Naive thymus-derived CD4-positive, alpha-beta T cell (primary cell): Measurements from ENCODE around the gene BCHE. TPM values are rescaled to one million over a fixed set of nuclear protein-coding genes. Genes with fewer than 3 reads are reported as not detected.

ENCODE experiments used
- ATAC-seq: fragments of 150-1000 bp; cut with Tn5 transposase; 2 replicates; pipeline ENCODE4 v1.10.0; 2021; ENCODE audit warnings: mild to moderate bottlenecking, moderate library complexity
- CTCF ChIA-PET: fragments of 350-600 bp; sonication (Branson Sonifier 250); formaldehyde crosslinking; loops from one replicate; lab custom pipeline; 2021; ENCODE audit warnings: antibody characterized with exemption; lab: Charles Lee
- POLR2A ChIA-PET: fragments of 350-600 bp; sonication (Branson Sonifier 250); formaldehyde crosslinking; loops from one replicate; lab custom pipeline; 2021; ENCODE audit warnings: antibody characterized with exemption, inconsistent platforms; lab: Charles Lee
- DNase-seq, 9 donors: peaks; one replicate each; pipeline versions ENCODE4 v3.0.0 to v3.0.0-alpha.2; 2020 to 2022; ENCODE audit warnings: mixed read lengths in 1 of 9
- H3K27ac ChIP-seq: one replicate; pipeline ENCODE4 v1.7.0; 2013; ENCODE audit warnings: mild to moderate bottlenecking, low read depth, low read length, moderate library complexity
- H3K27me3 ChIP-seq, 2 donors: one replicate each; pipeline ENCODE4 v1.7.0; 2013; ENCODE audit warnings: low read length in 2 of 2, mild to moderate bottlenecking in 2 of 2, moderate library complexity in 2 of 2; ENCODE audit not compliant: control insufficient read depth in 2 of 2, insufficient read depth in 2 of 2
- H3K36me3 ChIP-seq, 3 experiments: 1 replicate in 2 of 3; 2 replicates in 1 of 3; pipeline ENCODE4 v1.7.0; 2013; ENCODE audit warnings: low read length in 3 of 3, mild to moderate bottlenecking in 3 of 3, moderate library complexity in 1 of 3; ENCODE audit not compliant: insufficient read depth in 3 of 3, control insufficient read depth in 2 of 3
- H3K4me1 ChIP-seq, 2 donors: one replicate each; pipeline ENCODE4 v1.7.0; 2013; ENCODE audit warnings: low read length in 2 of 2, mild to moderate bottlenecking in 2 of 2, moderate library complexity in 1 of 2; ENCODE audit not compliant: control insufficient read depth in 2 of 2, insufficient read depth in 2 of 2
- H3K4me3 ChIP-seq: 2 replicates; pipeline ENCODE4 v1.7.0; 2013; ENCODE audit warnings: mild to moderate bottlenecking, low read length
- H3K9me3 ChIP-seq, 3 experiments: 1 replicate in 2 of 3; 2 replicates in 1 of 3; pipeline ENCODE4 v1.7.0; 2013; ENCODE audit warnings: low read length in 3 of 3; ENCODE audit not compliant: control insufficient read depth in 2 of 3
- H3K27ac Mint-ChIP-seq, 9 donors: one replicate each; pipeline ENCODE4 v1.8.0; 2020 to 2022; ENCODE audit warnings: mixed read lengths in 9 of 9, mild to moderate bottlenecking in 8 of 9, moderate library complexity in 5 of 9, inconsistent platforms in 2 of 9
- H3K27me3 Mint-ChIP-seq, 5 donors: one replicate each; pipeline ENCODE4 v1.8.0; 2021 to 2022; ENCODE audit warnings: mixed read lengths in 5 of 5, mild to moderate bottlenecking in 1 of 5
- H3K36me3 Mint-ChIP-seq, 5 donors: one replicate each; pipeline ENCODE4 v1.8.0; 2020 to 2022; ENCODE audit warnings: mixed read lengths in 5 of 5, mild to moderate bottlenecking in 3 of 5, inconsistent platforms in 1 of 5
- H3K4me1 Mint-ChIP-seq, 7 donors: one replicate each; pipeline ENCODE4 v1.8.0; 2020 to 2022; ENCODE audit warnings: mixed read lengths in 7 of 7, mild to moderate bottlenecking in 3 of 7, inconsistent platforms in 1 of 7
- H3K4me3 Mint-ChIP-seq, 10 donors: one replicate each; pipeline ENCODE4 v1.8.0; 2020 to 2022; ENCODE audit warnings: mild to moderate bottlenecking in 10 of 10, mixed read lengths in 10 of 10, moderate library complexity in 6 of 10, inconsistent platforms in 2 of 10
- H3K9me3 Mint-ChIP-seq, 11 donors: one replicate each; pipeline ENCODE4 v1.8.0; 2020 to 2022; ENCODE audit warnings: mixed read lengths in 11 of 11, mild to moderate bottlenecking in 4 of 11, inconsistent platforms in 1 of 11, moderate library complexity in 1 of 11
- intact Hi-C, 2 donors: fragments of 100-400 bp; cut with micrococcal nuclease; formaldehyde crosslinking; loops; one replicate each; pipeline ENCODE4 v1.15.1; 2023
- polyA plus RNA-seq, 2 donors: library from polyadenylated mRNA; unstranded; fragments of 300-500 nt; fragmentation: Illumina TruSeq; gene quantifications; one replicate each; pipeline ENCODE4 v1.2.3, GENCODE V29; 2021
- total RNA-seq, 6 experiments: library from RNA in 5 of 6; stranded (reverse) in 5 of 6; gene quantifications; 1 replicate in 5 of 6; 2 replicates in 1 of 6; pipeline ENCODE4 v1.2.3 and lab custom pipeline; 2021 to 2026

BCHE gene
- total and polyA plus RNA-seq, 7 experiments from 2014 or later: not detected

- intact Hi-C loops: no loop called here
- H3K9me3 ChIP-seq: no peaks in the 10 kb centered on the region
- H3K36me3 ChIP-seq: no peaks in the 10 kb centered on the region
- ATAC-seq (no peak), DNase-seq (no peak)
- H3K4me3 ChIP-seq: no peak overlapping the region
- no peaks in the 10 kb centered on the region for H3K36me3 Mint-ChIP-seq
- no peak overlapping the region for H3K27ac Mint-ChIP-seq
- POLR2A ChIA-PET: no interaction called here
- CTCF ChIA-PET: no interaction called here
- no peaks in the 10 kb centered on the region for H3K4me1 Mint-ChIP-seq
- H3K9me3 Mint-ChIP-seq: peaks cover 0 to 2% (median 0%) of the 10 kb centered on the region in 11 donors
- H3K4me1 ChIP-seq: no peaks in the 10 kb centered on the region
- no peak overlapping the region for H3K4me3 Mint-ChIP-seq
- H3K27ac ChIP-seq: no peak overlapping the region
- no peaks in the 10 kb centered on the region for H3K27me3 ChIP-seq
- no peaks in the 10 kb centered on the region for H3K27me3 Mint-ChIP-seq
Measured at GRCh38 chr3:165803471-165803870, 33.8 kb downstream of the BCHE start.

DNA sequence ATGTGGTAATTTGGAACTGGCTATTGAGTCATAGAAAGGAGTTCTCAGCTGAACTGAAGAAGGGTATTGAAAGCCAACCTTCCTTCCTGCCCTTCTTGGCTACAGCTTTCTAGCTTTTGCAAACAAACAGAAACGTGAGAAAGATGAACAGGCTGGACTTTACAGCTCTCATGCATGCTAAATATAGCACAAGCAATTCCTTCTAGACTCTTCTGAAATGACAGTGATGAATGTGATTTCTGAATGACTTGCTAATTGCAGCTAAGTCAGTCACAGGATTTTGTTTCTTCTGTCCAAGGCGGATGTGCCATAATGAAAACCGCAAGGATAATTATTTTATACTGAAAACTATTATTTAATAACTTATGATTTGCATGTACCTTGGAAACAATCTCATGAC, 36.3 kb downstream of the BCHE start:
- ATAC-seq: no peak
- CTCF ChIA-PET: no interaction called here
- H3K27me3 ChIP-seq: no peaks in the 10 kb centered on the region
- no peak overlapping the region for H3K27ac Mint-ChIP-seq
- H3K9me3 ChIP-seq: no peaks in the 10 kb centered on the region
- H3K4me3 Mint-ChIP-seq: no peak overlapping the region
- H3K27me3 Mint-ChIP-seq: no peaks in the 10 kb centered on the region
- intact Hi-C loops: no loop called here
- no peaks in the 10 kb centered on the region for H3K4me1 ChIP-seq
- POLR2A ChIA-PET: no interaction called here
- no peak for DNase-seq
- no peaks in the 10 kb centered on the region for H3K36me3 Mint-ChIP-seq
- H3K9me3 Mint-ChIP-seq: peaks cover 0 to 5% (median 0%) of the 10 kb centered on the region in 11 donors
- no peak overlapping the region for H3K27ac ChIP-seq
- no peaks in the 10 kb centered on the region for H3K4me1 Mint-ChIP-seq
- H3K36me3 ChIP-seq: no peaks in the 10 kb centered on the region
- H3K4me3 ChIP-seq: no peak overlapping the region

GRCh38 chr3:165799026-165799425, 38.2 kb downstream of the BCHE start:
- no peak overlapping the region for H3K27ac Mint-ChIP-seq
- H3K4me3 Mint-ChIP-seq: no peak overlapping the region
- intact Hi-C loops: no loop called here
- DNase-seq (no peak), ATAC-seq (no peak)
- H3K9me3 Mint-ChIP-seq: peaks cover 0 to 10% (median 3%) of the 10 kb centered on the region in 11 donors
- no peaks in the 10 kb centered on the region for H3K4me1 ChIP-seq
- no peaks in the 10 kb centered on the region for H3K36me3 ChIP-seq
- ChIA-PET POLR2A (no interaction called here), CTCF (no interaction called here)
- H3K27me3 Mint-ChIP-seq: no peaks in the 10 kb centered on the region
- H3K36me3 Mint-ChIP-seq: no peaks in the 10 kb centered on the region
- no peak overlapping the region for H3K4me3 ChIP-seq
- no peaks in the 10 kb centered on the region for H3K9me3 ChIP-seq
- H3K4me1 Mint-ChIP-seq: no peaks in the 10 kb centered on the region
- no peak overlapping the region for H3K27ac ChIP-seq
- no peaks in the 10 kb centered on the region for H3K27me3 ChIP-seq

DNA sequence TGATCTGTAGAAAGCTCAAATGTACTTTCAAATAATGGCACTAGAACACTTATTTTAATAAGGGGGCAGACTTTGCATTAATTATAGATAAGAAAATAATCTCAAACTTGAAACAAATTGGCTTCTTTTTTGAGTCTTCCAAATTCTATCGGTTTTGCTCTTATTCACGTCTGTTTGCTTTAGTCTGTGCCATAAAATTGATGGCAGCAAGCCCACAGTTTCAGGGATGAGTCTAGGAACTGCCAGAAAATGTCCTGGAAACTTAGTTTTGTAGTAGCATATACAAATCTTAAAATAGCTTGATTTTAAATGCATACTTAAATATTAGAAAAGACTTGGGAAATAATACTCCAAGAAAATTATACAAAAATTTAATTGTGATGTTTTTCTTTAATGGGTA, 39.7 kb downstream of the BCHE start:
- H3K4me1 Mint-ChIP-seq: no peaks in the 10 kb centered on the region
- no peaks in the 10 kb centered on the region for H3K27me3 Mint-ChIP-seq
- H3K4me1 ChIP-seq: no peaks in the 10 kb centered on the region
- no peak for ATAC-seq
- no peaks in the 10 kb centered on the region for H3K9me3 ChIP-seq
- no peak for DNase-seq
- no peak overlapping the region for H3K27ac Mint-ChIP-seq
- POLR2A ChIA-PET: no interaction called here
- H3K27ac ChIP-seq: no peak overlapping the region
- intact Hi-C loops: no loop called here
- CTCF ChIA-PET: no interaction called here
- H3K27me3 ChIP-seq: no peaks in the 10 kb centered on the region
- no peak overlapping the region for H3K4me3 ChIP-seq
- no peak overlapping the region for H3K4me3 Mint-ChIP-seq
- H3K36me3 Mint-ChIP-seq: no peaks in the 10 kb centered on the region
- no peaks in the 10 kb centered on the region for H3K36me3 ChIP-seq
- peaks cover 0 to 14% (median 3%) of the 10 kb centered on the region in 11 donors for H3K9me3 Mint-ChIP-seq

DNA sequence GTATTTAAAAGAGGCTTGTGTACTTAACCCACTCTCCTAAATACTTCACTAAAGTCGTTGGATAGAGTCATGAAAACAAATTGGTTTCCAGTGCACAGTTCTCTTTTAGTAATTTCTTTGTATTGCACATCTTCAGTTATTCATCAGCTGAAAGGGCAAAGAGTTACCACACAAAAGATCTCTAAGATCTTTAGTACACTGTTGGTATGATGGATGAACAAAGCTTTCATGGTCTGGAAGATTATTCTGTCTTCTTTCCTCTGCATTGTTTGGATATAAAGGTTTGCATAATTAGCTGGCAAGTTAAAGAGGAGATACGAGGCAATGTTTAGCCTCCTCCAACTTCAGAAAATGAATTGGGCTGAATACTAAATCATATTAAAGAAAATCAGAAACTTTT, 40.5 kb downstream of the BCHE start:
- no peak overlapping the region for H3K27ac ChIP-seq
- no peaks in the 10 kb centered on the region for H3K9me3 ChIP-seq
- POLR2A ChIA-PET: no interaction called here
- no peaks in the 10 kb centered on the region for H3K4me1 ChIP-seq
- Mint-ChIP-seq H3K4me1 (no peaks in the 10 kb centered on the region), H3K27me3 (no peaks in the 10 kb centered on the region), H3K4me3 (no peak overlapping the region), H3K36me3 (no peaks in the 10 kb centered on the region), H3K9me3 (peaks cover 0 to 14% (median 3%) of the 10 kb centered on the region in 11 donors), H3K27ac (no peak overlapping the region)
- ATAC-seq: no peak
- no peak overlapping the region for H3K4me3 ChIP-seq
- H3K27me3 ChIP-seq: no peaks in the 10 kb centered on the region
- intact Hi-C loops: no loop called here
- no peak for DNase-seq
- CTCF ChIA-PET: no interaction called here
- no peaks in the 10 kb centered on the region for H3K36me3 ChIP-seq

DNA sequence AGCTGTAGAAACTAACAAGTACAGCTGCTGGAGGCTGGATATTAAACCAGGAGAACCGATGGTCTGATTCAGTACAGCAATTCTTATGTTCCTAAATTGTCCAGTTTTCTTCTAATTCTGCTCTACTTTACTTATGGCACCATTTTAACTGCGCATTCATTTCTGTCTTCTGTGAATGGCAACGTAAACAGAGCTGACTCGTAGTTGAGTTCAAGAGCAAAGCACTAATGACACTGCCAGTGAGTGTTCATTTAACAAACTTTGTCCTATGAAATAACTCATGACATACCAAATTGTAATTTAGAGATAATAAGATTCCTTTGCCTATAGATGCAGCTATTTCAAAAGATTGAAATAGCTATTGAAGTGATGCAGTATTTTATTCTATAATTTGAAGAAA, 48.7 kb downstream of the BCHE start:
- peaks cover 0 to 4% (median 0%) of the 10 kb centered on the region in 5 donors for H3K36me3 Mint-ChIP-seq
- no peak overlapping the region for H3K4me3 ChIP-seq
- no peaks in the 10 kb centered on the region for H3K27me3 ChIP-seq
- no peaks in the 10 kb centered on the region for H3K27me3 Mint-ChIP-seq
- no peaks in the 10 kb centered on the region for H3K36me3 ChIP-seq
- no peak overlapping the region for H3K4me3 Mint-ChIP-seq
- ATAC-seq (no peak), DNase-seq (no peak)
- CTCF ChIA-PET: no interaction called here
- H3K9me3 Mint-ChIP-seq: peaks cover 0 to 24% (median 9%) of the 10 kb centered on the region in 11 donors
- H3K27ac Mint-ChIP-seq: no peak overlapping the region
- no peaks in the 10 kb centered on the region for H3K9me3 ChIP-seq
- POLR2A ChIA-PET: no interaction called here
- no peaks in the 10 kb centered on the region for H3K4me1 Mint-ChIP-seq
- intact Hi-C loops: no loop called here
- H3K4me1 ChIP-seq: no peaks in the 10 kb centered on the region
- no peak overlapping the region for H3K27ac ChIP-seq

DNA sequence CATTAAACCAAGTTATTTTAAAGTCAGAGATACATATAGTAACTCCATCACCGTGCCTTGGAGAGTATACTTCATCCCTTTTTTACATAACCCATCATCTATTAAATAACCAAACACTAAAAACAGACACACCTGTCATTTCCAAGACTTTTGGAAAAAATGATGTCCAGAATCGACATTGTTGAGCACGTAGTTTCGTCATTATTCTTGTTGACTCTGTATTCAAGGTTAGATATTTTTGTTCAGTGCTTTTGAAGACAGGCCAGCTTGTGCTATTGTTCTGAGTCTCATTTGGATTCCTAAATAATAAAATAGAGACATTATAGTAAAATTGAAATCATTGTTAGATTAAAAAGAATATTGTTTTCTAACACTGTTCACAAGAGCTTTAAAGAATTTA, 51.2 kb downstream of the BCHE start:
- intact Hi-C loops: no loop called here

More for the DNA sequence above, 51.2 kb downstream of the BCHE start:
- H3K36me3 ChIP-seq: no peaks in the 10 kb centered on the region
- Mint-ChIP-seq H3K4me1 (no peaks in the 10 kb centered on the region), H3K27me3 (no peaks in the 10 kb centered on the region), H3K27ac (no peak overlapping the region), H3K9me3 (peaks cover 0 to 16% (median 5%) of the 10 kb centered on the region in 11 donors), H3K4me3 (no peak overlapping the region), H3K36me3 (peaks cover 0 to 4% (median 0%) of the 10 kb centered on the region in 5 donors)
- no peaks in the 10 kb centered on the region for H3K4me1 ChIP-seq
- H3K27ac ChIP-seq: no peak overlapping the region
- H3K27me3 ChIP-seq: no peaks in the 10 kb centered on the region
- ATAC-seq (no peak), DNase-seq (no peak)
- no peaks in the 10 kb centered on the region for H3K9me3 ChIP-seq
- ChIA-PET POLR2A (no interaction called here), CTCF (no interaction called here)
- H3K4me3 ChIP-seq: no peak overlapping the region
